A673 (cell line): ENCODE results near the gene CDH1.

Experiments
- CTCF ChIP-seq: fragments of 300-800, 200-600 bp; sonication (generic); conservative IDR thresholded peaks from 2 replicates; pipeline ENCODE4 v1.5.1; 2017; ENCODE audit warnings: low read depth, mild to moderate bottlenecking, antibody characterized with exemption, low read length, moderate library complexity, mixed read lengths
- EZH2 ChIP-seq: fragments of 200-600 bp; sonication (generic); IDR thresholded peaks from 2 replicates; pipeline ENCODE4 v1.6.1; 2017; ENCODE audit warnings: borderline replicate concordance, low read depth, mild to moderate bottlenecking, mixed read lengths, antibody characterized with exemption, low read length; ENCODE audit not compliant: poor library complexity, severe bottlenecking

- no peak for TF ChIP-seq CTCF
- TF ChIP-seq EZH2: no peak
Observed at GRCh38 chr16:68744744-68745280, 7.7 kb downstream of the CDH1 start.
